NCI-H2227 (cell line): ENCODE data around the gene ABCD1.
"Not testable (repeated sequence)": the region's sequence is repeated elsewhere in the genome, so short reads cannot be mapped to it uniquely, and the experiment has no call there.

Experiments used
- DNase-seq: peaks from one replicate; lab custom pipeline; 2025; ENCODE audit not compliant: unreplicated experiment; lab: John Stamatoyannopoulos, UW

Gene ABCD1

DNA sequence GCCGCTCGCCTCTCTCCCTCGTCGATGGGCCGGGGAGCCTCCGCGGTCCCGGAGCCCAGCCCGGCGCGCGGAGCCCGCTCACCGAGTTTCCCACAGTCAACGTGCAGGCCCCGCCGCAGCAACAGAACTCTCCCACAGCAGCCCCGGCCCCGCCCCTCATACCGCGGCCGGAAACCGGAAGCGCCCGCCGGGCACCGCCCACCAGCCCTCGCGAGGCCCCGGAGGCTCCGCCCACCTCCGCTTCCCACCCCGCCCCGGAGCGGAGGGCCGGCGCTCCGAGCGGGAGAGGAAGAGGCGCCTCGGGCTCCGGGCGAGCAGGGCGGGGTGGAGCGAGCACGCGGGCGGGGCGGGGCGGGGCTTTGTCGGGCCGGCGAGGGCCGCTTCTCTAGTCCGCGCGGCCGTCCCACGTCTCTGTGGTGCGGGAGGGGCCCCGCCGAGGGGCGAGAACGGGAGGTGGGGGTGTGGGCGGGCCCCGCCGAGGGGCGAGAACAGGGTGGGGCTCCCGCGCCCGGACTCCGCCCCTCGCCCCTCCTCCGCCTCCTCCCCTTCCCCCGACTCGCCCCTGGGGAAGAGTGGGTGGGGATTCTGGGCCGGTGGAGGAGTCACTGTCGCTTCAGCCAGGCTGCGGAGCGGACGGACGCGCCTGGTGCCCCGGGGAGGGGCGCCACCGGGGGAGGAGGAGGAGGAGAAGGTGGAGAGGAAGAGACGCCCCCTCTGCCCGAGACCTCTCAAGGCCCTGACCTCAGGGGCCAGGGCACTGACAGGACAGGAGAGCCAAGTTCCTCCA lies at the start of gene ABCD1, which contains the start of gene BCAP31:
Gene ABCD1 (plus strand): TSS at position 605 of the 787 bp plus-strand sequence. CDS start 411 bp downstream, outside the sequence.
Gene BCAP31 (minus strand): TSS at position 136 of the 787 bp plus-strand sequence. CDS start 1,143 bp downstream, outside the sequence.
- DNase-seq, result peak; percentile 98

DNA sequence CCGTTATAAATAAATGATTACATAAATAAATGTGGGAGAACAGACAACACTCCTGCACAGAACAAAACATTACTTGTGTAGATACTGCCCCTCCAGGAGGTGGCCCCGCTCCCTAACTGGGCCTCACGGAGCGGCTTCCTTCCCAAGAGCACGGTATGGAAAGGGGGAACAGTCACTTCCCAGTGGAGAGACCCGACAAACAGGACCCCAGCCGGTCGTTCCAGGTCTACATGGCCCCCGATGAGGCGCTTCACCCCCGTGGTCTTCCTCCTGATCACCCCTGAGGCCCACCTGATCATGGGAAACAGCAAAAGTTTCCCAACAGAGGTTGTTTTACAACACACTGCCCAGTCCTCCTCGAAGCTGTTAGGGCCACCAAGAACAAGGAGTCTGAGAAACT lies 43.5 kb upstream of the ABCD1 start:
- DNase-seq, result no peak

DNA sequence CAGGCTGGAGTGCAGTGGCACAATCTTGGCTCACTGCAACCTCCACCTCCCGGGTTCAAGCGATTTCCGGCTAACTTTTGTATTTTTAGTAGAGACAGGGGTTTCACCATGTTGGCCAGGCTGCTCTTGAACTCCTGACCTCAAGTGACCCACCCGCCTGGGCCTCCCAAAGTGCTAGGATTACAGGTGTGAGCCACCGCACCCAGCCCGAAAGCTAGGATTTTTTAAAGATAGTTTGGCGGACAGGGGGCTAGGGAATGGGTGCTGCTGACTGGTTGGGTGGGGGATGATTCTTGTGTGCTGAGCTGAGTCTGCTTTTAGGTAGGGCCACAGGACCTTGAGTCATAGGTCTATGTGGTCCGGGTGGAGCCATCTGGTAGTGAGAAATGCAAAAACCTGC lies 41.2 kb upstream of the ABCD1 start:
- DNase-seq, result not testable (repeated sequence)

DNA sequence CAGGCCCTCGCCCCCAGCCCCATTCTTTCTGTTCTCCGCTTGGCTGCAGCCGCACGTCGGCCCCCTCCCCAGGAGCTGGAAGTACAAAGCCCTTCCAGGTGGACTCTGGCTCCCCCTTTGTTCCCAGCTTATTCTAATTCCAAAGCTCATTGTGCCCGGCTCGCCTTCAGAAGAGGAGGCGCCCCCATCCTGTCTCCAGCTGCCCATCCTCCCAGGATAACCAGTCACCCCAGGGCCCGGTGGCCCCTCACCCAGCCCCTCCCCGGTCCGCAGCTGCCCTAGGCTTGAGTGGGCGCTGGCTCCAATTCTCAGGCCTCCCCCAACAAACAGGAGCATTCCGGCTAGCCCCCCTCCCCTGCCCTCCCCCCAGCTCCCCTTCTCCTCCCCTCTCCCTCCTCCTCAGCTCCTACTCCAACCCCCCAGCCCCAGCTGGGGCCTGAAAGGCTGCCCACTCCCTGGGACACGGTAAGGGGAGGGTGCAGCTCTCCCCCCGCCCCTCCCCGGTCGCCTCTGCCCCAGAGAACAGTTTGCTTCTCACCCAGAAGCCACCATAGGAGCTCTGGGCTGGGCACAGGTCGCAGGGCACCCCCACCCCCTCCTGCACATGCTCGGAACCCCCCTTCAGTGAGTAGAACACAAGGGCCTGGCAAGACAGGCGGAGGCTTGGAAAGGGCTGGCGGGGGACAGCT lies 40.0 kb upstream of the ABCD1 start:
- peak; percentile 38 for DNase-seq

DNA sequence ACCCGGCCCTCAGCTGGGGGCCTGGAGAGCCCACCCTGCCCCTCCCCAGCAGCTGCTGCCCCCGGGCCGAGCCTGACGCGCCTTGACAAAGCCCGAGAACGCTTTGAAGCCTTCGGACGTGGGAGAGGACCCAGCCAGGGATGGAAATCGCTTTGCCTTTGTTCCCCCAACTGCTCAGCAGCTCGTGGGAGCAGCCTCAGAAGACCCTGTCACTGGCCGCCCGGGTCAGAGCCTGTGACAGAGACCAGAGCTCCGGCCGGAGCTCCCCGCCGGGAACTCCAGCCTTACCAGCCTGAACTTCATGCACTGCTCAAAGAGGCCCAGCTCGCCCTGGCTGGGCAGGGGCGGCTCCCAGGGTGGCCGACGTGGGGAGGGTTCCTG lies 39.5 kb upstream of the ABCD1 start:
- peak; percentile 34 for DNase-seq

DNA sequence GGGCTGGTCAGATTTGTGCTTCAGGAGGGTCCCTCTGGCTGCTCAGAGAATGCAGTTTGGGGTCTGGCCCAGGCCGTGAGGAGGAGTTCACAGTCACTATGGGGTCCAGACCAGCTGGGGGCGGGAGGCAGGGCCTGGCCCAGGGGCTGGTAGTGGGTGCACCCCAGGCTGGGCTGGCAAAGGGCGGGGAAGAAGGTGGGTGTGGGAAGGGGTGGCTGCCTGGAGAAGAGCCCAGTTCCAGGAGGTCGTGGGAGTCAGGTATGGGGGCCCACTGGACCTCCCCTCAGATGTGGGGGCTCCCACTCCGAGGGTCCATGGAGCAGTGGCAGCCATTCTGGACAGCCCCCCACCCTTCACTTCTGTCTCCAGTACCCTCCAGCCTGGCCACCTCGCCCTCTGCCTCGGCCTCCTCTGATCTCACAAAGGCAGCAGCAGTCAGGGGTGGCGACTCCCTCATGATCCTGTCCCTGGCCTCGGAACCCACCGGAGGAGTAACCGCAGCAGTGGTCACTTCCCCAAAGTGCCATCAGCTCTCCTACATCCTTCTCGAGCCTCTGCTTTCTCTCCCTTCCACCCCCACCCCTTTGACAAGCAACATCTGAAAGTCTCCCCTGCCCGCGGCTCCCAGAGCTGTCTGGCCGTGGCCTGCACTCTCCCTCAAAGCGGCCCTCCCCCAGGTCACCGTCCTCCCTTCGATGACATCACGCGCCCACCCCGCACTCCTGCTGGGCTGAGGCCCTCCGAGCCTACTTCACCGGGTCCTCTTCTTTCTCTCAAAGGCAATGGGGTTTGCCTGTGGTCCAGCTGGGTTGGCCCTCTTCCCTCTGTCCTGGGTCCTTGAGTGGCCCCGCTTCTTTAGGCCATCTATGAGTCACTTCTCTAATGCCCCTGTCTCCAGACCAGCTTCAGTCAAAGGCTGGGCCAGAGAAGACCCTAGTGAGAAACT lies 38.6 kb upstream of the ABCD1 start:
- DNase-seq, result no peak

DNA sequence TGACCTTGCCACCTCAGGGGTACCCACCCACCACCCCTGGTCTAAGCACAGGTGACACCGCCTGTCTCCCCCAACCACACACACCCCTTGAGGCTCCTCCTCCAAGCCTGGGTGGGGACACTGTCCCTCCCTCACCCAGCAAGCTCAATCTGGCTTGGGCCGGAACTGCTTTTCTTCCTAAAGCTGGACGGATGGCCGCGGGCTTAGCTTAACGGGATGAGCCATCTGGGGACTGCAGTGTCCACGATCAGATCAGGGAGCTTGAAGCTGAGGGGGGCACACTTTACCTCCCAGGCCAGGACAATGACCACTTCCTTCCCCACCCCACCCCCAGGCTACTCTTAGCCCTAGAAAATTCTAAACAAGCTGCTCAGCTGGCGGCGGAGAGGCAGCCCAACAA lies 37.9 kb upstream of the ABCD1 start:
- peak; percentile 34 for DNase-seq

DNA sequence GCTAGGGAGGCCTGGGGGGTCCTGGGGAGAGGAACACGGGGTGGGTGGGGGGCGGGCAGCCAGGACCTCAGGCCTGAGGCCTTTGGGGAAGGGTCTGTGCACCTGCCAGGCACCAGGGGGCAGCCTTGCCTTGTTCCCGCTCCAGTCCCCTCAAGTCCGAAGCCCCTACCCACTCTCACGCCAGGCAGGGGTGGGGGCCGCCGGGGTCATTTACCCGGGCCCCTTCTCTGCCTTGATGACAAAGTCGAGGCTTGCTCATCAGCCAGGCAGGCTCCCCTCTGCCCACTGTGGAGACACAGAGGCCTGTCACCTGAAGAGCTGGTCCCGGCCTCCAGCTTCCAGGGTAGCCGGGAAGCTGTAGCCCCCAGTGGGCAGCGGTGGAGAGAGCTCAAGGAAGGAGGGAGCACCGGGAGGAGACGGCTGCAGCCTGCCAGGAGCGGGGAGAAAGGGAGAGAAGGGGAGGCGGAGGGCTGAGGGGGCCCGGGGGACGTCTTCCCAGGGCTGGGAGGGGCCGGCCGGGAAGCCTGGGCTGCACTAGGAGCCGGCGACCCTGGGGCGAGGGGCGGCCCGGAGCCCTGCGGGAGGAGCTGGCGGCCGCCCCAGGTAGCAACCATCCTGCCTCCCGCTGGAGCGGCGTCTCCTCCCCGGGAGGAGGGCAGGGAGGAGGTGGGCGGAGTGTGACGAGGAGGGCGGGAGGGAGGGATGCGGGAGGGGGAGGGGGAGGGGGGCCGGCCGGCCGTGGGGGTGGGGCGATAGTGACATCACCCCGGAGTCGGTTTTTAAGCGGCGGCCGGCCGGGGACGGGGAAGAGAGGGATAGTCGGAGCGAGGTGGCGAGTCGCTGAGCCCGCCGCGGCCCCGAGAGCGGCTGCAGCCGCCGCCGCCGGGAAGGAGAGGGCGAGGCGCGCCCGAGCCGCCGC lies 37.3 kb upstream of the ABCD1 start, which contains the start of gene SLC6A8:
Gene SLC6A8 (plus strand): TSS at position 806 of the 919 bp plus-strand sequence. CDS start 649 bp downstream, outside the sequence.
- peak; percentile 84 for DNase-seq

DNA sequence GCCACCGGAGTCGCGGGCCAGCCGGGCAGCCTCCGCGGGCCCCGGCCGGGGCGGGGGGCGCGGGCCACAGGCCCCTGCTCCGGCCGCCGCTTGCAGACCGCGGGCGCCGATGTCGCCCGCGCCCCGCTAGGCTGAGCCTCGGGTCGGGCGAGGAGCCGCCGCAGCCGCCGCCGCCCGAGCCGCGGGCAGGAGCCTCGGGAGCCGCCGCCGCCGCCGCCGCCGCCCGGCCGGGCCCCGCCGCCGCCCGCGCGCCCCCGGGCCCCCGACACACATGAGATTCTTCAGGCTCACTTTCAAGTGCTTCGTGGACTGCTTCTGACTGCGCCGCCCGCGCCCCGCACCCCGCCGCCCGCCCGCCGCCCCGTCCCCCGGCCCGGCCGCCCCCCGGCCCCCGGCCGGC lies 36.6 kb upstream of the ABCD1 start:
- no peak for DNase-seq

DNA sequence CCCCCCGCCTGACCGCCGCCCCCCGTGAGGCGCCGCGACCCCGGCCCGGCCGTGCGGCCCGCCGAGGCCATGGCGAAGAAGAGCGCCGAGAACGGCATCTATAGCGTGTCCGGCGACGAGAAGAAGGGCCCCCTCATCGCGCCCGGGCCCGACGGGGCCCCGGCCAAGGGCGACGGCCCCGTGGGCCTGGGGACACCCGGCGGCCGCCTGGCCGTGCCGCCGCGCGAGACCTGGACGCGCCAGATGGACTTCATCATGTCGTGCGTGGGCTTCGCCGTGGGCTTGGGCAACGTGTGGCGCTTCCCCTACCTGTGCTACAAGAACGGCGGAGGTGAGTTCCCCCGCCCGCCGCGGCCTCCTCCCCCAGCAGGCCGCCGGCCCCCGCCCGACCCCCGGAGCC lies 36.1 kb upstream of the ABCD1 start:
- no peak for DNase-seq

DNA sequence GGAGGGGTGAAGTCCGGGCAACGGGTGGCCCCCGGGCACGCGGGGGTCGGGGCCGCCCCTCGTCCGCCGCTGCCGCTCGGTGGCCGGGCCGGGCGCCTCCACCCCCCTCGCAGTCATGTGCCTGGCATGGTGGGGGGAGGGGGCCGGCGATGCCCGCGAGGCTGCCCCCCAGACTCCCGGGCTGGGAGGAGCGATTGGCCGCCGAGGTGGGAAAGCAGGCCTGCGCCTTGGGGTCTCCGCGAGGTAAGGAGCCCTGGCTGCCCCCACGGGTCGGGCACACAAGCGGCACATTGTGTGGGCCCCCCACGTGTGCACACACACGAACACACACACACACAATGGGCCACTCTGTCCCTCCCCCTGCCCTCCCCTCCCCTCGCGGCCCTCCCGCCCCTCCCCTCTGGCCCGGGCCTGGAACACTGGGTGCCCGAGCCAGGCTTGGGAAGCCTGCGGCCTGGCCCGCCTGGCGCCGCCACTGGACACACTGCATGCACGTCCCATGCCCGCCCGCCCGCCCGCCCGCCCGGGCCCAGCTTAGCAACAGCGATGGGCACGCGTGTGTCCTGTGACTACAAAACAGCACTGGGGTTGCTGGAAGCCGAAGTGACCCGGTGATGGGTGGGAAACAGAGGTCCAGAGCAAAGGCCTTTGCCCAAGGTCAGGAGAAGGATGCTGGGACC lies 35.6 kb upstream of the ABCD1 start:
- peak; percentile 46 for DNase-seq

DNA sequence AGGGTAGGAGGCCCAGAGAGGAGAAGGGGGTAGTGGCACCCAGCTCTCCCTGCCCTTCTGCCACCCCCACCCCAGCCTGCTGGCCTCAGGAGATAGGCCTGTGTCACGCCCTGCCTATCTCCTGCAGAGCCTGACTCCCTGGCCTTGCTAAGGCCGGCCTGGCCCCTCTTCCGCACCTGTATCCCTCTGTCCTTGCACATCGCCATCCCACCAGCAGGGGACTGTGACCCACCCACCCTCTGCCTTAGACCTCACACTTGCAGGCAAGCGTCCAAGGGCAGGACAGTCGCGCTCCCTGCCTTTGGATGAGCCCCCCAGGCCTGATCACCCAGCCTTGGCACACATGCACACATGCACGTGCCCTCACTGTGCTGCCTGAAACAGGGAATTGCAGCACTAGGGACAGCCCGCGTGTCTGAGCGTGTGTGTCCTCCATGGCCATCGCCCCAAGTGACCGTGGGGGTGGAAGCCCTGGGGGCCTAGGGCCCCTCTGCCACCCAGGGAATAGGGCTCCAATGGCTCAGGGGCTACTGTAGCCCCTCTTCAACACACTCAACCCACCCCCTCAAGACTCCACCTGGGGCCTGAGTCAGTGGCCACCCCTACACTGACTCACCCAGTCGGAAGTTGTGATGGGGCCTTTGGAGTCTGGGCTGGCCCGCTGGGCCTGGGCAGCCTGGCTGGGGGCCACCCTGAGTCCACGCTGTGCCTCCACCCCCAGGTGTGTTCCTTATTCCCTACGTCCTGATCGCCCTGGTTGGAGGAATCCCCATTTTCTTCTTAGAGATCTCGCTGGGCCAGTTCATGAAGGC lies 34.8 kb upstream of the ABCD1 start:
- DNase-seq, result peak; percentile 8

DNA sequence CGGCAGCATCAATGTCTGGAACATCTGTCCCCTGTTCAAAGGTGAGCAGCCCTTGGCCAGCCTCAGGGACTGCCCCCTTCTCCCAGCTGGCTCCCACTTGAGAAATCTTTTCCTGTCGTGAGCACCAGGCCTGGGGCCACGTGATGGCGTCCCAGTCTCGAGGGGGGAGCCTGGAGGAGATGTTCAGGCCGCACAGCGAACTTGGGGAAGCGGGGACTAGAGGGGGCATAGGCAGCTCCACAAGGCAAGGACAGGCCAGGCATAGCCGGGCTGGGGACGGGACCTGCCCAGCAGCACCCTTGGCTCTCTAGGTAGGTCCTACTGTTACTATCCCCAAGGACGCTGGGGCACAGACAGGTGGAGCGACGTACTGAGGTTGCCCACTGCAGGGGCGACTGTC lies 34.2 kb upstream of the ABCD1 start:
- no peak for DNase-seq

DNA sequence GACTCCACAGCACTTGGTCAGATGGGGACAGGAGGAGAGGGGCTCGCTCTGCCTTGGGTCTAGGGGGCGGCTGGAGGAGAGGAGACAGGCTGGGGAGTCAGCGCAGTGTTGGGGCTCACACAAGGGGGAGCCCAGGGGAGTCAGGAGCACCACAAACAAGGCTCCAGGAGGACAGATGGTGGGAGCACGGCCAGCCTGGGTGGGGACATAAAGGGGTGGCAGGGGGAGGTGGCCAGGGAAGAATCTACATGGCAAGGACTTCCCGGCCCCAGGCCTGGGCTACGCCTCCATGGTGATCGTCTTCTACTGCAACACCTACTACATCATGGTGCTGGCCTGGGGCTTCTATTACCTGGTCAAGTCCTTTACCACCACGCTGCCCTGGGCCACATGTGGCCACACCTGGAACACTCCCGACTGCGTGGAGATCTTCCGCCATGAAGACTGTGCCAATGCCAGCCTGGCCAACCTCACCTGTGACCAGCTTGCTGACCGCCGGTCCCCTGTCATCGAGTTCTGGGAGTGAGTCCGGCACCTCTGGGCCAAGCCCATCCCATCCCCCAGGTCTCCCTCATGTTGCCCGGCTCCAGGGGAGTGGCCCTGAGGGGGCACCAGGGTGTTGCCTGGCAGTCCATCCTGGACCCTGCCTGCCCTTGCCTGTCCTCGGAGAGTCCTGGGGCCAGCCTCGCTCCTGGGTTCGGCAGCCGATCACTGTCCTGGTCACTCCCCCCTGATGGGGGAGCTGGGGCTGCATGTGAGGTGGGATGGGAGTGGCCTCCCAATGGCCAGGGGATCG lies 33.4 kb upstream of the ABCD1 start:
- DNase-seq, result not testable (repeated sequence)

DNA sequence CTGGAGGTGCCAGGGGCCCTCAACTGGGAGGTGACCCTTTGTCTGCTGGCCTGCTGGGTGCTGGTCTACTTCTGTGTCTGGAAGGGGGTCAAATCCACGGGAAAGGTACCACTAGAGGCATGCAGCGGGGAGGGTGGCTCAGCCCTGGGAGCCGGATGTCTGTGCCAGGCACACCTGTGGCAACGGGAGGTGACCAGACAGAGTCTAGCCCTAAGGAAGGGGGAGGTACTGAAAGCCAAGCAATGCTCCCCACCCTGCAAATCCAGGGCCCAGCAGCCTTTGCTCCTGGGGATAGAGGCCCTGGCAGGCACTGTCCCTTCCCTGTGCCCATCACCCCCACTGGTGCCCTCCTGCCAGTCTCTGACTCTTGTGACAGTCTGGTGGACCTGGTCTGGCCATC lies 32.7 kb upstream of the ABCD1 start:
- no peak for DNase-seq

DNA sequence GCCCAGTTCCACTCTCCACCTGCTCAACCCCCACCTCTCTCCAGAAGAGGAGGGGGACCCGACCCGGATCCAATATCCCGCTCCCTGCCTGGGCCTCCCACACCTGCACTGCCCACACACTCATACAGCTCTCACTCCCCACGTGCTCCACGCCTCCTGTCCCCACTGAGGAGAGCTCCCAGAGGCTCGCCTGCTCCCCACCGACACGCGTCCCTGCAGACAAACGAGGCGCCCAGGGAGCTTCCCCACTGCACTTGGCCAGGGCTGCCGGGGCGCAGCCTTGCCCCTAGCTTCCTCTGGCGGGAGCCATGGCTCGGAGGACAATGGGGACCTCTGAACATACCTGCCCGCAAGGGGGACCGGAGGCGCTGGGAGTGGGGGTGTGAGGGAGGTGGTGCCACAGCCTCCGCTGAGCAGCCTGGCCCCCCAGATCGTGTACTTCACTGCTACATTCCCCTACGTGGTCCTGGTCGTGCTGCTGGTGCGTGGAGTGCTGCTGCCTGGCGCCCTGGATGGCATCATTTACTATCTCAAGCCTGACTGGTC lies 32.0 kb upstream of the ABCD1 start:
- DNase-seq, result no peak

DNA sequence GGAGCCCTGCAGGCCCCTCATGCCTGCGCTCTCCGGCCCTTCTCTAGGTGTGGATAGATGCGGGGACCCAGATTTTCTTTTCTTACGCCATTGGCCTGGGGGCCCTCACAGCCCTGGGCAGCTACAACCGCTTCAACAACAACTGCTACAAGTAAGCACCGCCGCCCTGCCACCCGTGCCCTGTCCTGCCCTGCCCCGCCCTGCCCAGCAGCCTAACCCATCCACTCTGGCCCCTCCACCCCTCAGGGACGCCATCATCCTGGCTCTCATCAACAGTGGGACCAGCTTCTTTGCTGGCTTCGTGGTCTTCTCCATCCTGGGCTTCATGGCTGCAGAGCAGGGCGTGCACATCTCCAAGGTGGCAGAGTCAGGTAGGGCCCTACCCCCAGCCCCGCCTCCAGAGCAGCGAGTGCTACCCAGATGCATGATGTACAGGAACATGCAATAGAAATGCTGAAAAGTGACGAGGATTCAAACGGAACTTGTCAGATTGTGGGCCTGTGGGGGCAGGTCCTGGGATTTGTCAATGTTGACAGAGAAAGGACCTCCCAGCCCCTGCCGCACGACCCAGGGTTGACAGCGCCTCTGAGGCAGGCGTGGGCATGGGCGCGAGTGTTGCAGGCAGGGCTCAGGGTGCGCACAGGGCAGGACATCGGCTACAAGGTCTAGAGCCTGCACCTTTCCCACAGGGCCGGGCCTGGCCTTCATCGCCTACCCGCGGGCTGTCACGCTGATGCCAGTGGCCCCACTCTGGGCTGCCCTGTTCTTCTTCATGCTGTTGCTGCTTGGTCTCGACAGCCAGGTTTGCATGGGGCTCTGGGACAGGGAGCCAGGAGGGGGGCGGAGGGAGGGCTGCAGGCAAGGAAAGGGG lies 31.2 kb upstream of the ABCD1 start:
- DNase-seq, result no peak
